Measurements from ENCODE around the gene C11orf54.
A peak's percentile ranks its signal among the peaks of the same experiment; 100 is the strongest.

Gene C11orf54

GRCh38 chr11:93783765-93784144 lies 42.3 kb downstream of the C11orf54 start:
- Histone ChIP-seq H3K4me3 (ENCODE audit: low read depth, low read length, poor library complexity, severe bottlenecking) (peak overlapping the region; percentile 99), H3K36me3 (ENCODE audit: insufficient read depth, low read length) (peaks cover 17% of the 10 kb centered on the region), H3K4me1 (ENCODE audit: insufficient read depth, low read length, severe bottlenecking) (peaks cover 34% of the 10 kb centered on the region), H2AFZ (ENCODE audit: low read length) (no peak overlapping the region), H3K9me3 (ENCODE audit: low read length) (no peaks in the 10 kb centered on the region), H3K27me3 (ENCODE audit: insufficient read depth, low read length) (no peaks in the 10 kb centered on the region), H3K4me2 (ENCODE audit: low read length) (peak overlapping the region; percentile 78), H3K79me2 (ENCODE audit: insufficient read depth, low read length) (peaks cover 37% of the 10 kb centered on the region), H4K20me1 (ENCODE audit: insufficient read depth, low read length) (0 out of 2 replicates have a peak, but pooled peaks cover 2% of the 10 kb centered on the region), H3F3A (ENCODE audit: insufficient read depth, low read length) (no peaks in the 10 kb centered on the region), H3K9me2 (ENCODE audit: low read depth, low read length) (no peaks in the 10 kb centered on the region), H3K9ac (ENCODE audit: low read length) (peak overlapping the region; percentile 98), H3K27ac (ENCODE audit: low read depth, low read length, poor library complexity, severe bottlenecking) (no peak overlapping the region)
- TF ChIP-seq, protein P1, sequence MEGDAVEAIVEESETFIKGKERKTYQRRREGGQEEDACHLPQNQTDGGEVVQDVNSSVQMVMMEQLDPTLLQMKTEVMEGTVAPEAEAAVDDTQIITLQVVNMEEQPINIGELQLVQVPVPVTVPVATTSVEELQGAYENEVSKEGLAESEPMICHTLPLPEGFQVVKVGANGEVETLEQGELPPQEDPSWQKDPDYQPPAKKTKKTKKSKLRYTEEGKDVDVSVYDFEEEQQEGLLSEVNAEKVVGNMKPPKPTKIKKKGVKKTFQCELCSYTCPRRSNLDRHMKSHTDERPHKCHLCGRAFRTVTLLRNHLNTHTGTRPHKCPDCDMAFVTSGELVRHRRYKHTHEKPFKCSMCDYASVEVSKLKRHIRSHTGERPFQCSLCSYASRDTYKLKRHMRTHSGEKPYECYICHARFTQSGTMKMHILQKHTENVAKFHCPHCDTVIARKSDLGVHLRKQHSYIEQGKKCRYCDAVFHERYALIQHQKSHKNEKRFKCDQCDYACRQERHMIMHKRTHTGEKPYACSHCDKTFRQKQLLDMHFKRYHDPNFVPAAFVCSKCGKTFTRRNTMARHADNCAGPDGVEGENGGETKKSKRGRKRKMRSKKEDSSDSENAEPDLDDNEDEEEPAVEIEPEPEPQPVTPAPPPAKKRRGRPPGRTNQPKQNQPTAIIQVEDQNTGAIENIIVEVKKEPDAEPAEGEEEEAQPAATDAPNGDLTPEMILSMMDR (IDR thresholded peaks at IDR 0.05; ENCODE audit: low read length): no peak
- no peak for TF ChIP-seq EZH2 (IDR thresholded peaks at IDR 0.05; ENCODE audit: borderline replicate concordance, low read length)

DNA sequence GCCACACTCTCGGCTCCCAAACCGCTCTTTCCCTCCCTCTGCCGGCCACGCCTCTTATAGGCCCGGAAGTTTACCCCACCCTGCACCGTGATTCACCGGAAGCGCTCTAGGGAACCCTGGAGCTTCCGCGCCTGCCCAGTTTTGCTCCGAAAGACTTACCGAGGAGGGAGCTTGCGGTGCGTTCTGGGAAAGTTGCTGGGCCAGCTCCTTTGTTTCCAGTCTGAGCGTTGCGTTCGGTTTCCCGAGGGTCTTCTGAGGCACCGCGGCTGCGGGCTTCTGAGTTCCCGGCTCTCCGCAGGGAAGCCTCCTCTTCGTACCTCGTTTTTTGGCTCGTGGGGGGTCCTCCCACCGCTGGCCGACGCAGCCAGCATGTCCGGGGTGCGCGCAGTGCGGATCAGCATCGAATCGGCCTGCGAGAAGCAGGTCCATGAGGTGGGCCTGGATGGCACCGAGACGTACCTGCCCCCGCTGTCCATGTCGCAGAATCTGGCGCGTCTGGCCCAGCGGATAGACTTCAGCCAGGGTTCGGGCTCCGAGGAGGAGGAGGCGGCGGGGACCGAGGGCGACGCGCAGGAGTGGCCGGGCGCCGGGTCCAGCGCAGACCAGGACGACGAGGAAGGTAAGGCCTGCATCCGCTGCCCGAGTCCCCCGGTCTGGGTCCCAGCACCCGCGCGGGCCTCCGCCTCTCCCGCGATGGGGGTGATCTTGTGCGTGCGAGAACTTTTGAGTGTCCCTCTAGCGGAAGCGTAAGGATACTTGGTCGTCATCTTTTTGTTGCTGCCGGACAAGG lies 42.9 kb downstream of the C11orf54 start, which contains the start of gene MED17:
MED17 (plus strand) TSS at position 138 of the 790 bp plus-strand sequence; CDS start at position 370, 232 bp downstream.
- peaks cover 37% of the 10 kb centered on the region for H3K79me2 ChIP-seq (ENCODE audit: insufficient read depth, low read length)
- H3K4me1 ChIP-seq (ENCODE audit: insufficient read depth, low read length, severe bottlenecking): peaks cover 34% of the 10 kb centered on the region
- H3K9ac ChIP-seq (ENCODE audit: low read length): peak within 1 kb of the TSS; percentile 98
- TF ChIP-seq, protein P1 (IDR thresholded peaks at IDR 0.05; ENCODE audit: low read length): peak; percentile 45; the same call in 1 of the 2 replicates
- no peak for TF ChIP-seq EZH2 (IDR thresholded peaks at IDR 0.05; ENCODE audit: borderline replicate concordance, low read length)
- H3K27me3 ChIP-seq (ENCODE audit: insufficient read depth, low read length): no peaks in the 10 kb centered on the region
- peak within 1 kb of the TSS; percentile 99 for H3K4me3 ChIP-seq (ENCODE audit: low read depth, low read length, poor library complexity, severe bottlenecking)
- H3K36me3 ChIP-seq (ENCODE audit: insufficient read depth, low read length): peaks cover 23% of the 10 kb centered on the region
- H3K27ac ChIP-seq (ENCODE audit: low read depth, low read length, poor library complexity, severe bottlenecking): peak within 1 kb of the TSS; percentile 79
- no peaks in the 10 kb centered on the region for H3F3A ChIP-seq (ENCODE audit: insufficient read depth, low read length)
- H3K9me2 ChIP-seq (ENCODE audit: low read depth, low read length): no peaks in the 10 kb centered on the region
- H4K20me1 ChIP-seq (ENCODE audit: insufficient read depth, low read length): 0 out of 2 replicates have a peak, but pooled peaks cover 2% of the 10 kb centered on the region
- H3K4me2 ChIP-seq (ENCODE audit: low read length): peak within 1 kb of the TSS; percentile 78
- no peak within 1 kb of the TSS for H2AFZ ChIP-seq (ENCODE audit: low read length)
- no peaks in the 10 kb centered on the region for H3K9me3 ChIP-seq (ENCODE audit: low read length)

DNA sequence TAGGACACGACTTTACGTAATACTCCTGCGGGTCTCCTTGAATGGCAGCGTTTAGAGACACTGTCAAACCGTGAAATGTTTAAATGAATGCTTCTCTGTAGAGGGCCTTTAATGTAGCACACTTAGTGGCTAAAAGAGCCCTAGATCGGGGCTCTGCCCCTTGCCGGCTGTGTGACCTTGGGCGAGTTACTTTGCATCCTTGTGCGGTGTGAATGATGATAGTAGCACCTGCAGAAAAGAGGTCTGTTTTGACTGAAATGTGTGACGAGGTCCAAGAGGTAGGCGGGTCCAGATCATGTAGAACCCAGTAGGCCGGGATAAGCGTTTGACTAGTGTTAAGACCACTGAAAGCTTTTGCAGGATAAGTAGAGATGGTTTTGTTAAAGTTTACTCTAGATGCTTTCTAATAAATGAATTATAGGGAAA lies 43.5 kb downstream of the C11orf54 start:
- peak overlapping the region; percentile 99 for H3K4me3 ChIP-seq (ENCODE audit: low read depth, low read length, poor library complexity, severe bottlenecking)
- peak overlapping the region; percentile 79 for H3K27ac ChIP-seq (ENCODE audit: low read depth, low read length, poor library complexity, severe bottlenecking)
- no peaks in the 10 kb centered on the region for H3K9me3 ChIP-seq (ENCODE audit: low read length)
- peak overlapping the region; percentile 78 for H3K4me2 ChIP-seq (ENCODE audit: low read length)
- H3K9ac ChIP-seq (ENCODE audit: low read length): peak overlapping the region; percentile 98
- H3K36me3 ChIP-seq (ENCODE audit: insufficient read depth, low read length): peaks cover 29% of the 10 kb centered on the region
- peaks cover 37% of the 10 kb centered on the region for H3K79me2 ChIP-seq (ENCODE audit: insufficient read depth, low read length)
- no peak overlapping the region for H2AFZ ChIP-seq (ENCODE audit: low read length)
- 0 out of 2 replicates have a peak, but pooled peaks cover 2% of the 10 kb centered on the region for H4K20me1 ChIP-seq (ENCODE audit: insufficient read depth, low read length)
- no peaks in the 10 kb centered on the region for H3K27me3 ChIP-seq (ENCODE audit: insufficient read depth, low read length)
- no peak for TF ChIP-seq EZH2 (IDR thresholded peaks at IDR 0.05; ENCODE audit: borderline replicate concordance, low read length)
- TF ChIP-seq, protein P1 (IDR thresholded peaks at IDR 0.05; ENCODE audit: low read length): no peak
- H3F3A ChIP-seq (ENCODE audit: insufficient read depth, low read length): no peaks in the 10 kb centered on the region
- H3K4me1 ChIP-seq (ENCODE audit: insufficient read depth, low read length, severe bottlenecking): peaks cover 34% of the 10 kb centered on the region
- no peaks in the 10 kb centered on the region for H3K9me2 ChIP-seq (ENCODE audit: low read depth, low read length)
